Stimulated activated CD8-positive, alpha-beta memory T cell treated with anti-CD3 and anti-CD28 coated beads, Interleukin-7, amount 100 ng/mL, for 48 hours (primary cell): ENCODE data around the gene TMUB1.

Source experiments
- DNase-seq, 2 donors: peaks; one replicate each; pipeline ENCODE4 v3.0.0-alpha.2; 2020; ENCODE audit warnings: low read depth in 1 of 2; ENCODE audit errors: extremely low read depth in 1 of 2

TMUB1 gene

GRCh38 chr7:151121380-151122170 is 38.3 kb upstream of the TMUB1 start:
- no peak for DNase-seq

- no peak for DNase-seq
These were observed 37.6 kb upstream of the TMUB1 start for GRCh38 chr7:151120896-151121295.

- no peak for DNase-seq
These were observed 36.6 kb upstream of the TMUB1 start for GRCh38 chr7:151119902-151120301.

- no peak for DNase-seq
These were observed 35.7 kb upstream of the TMUB1 start for GRCh38 chr7:151119055-151119415.

GRCh38 chr7:151118108-151119054 is 35.1 kb upstream of the TMUB1 start:
- no peak for DNase-seq

- DNase-seq = no peak
These were observed 34.3 kb upstream of the TMUB1 start for GRCh38 chr7:151117565-151117964.

- DNase-seq = no peak
These were observed 33.5 kb upstream of the TMUB1 start for GRCh38 chr7:151116603-151117440.

- no peak for DNase-seq
These were observed 32.6 kb upstream of the TMUB1 start for GRCh38 chr7:151115836-151116418.

- no peak for DNase-seq
These were observed 32.0 kb upstream of the TMUB1 start for GRCh38 chr7:151115121-151115835.

GRCh38 chr7:151114151-151115090 is 31.1 kb upstream of the TMUB1 start:
- no peak for DNase-seq

- DNase-seq = no peak
These were observed 30.3 kb upstream of the TMUB1 start for GRCh38 chr7:151113344-151114150.

- DNase-seq = peak; percentile 29 to 52
These were observed 27.8 kb upstream of the TMUB1 start for GRCh38 chr7:151110941-151111645.

- no peak for DNase-seq
These were observed 27.1 kb upstream of the TMUB1 start for GRCh38 chr7:151110236-151110940.

- no peak for DNase-seq
These were observed 26.1 kb upstream of the TMUB1 start for GRCh38 chr7:151109094-151110048.

GRCh38 chr7:151107882-151108281 is 24.6 kb upstream of the TMUB1 start:
- DNase-seq = no peak
